GM18502 (cell line): ENCODE data around the gene INO80D.
"Not testable (repeated sequence)": the region's sequence is repeated elsewhere in the genome, so short reads cannot be mapped to it uniquely, and the experiment has no call there.

Experiments used
- ATAC-seq: cut with Tn5 transposase; IDR thresholded peaks from one replicate; pipeline ENCODE4 v1.9.1; 2021; ENCODE audit warnings: mild to moderate bottlenecking; ENCODE audit not compliant: unreplicated experiment, poor library complexity

Gene INO80D

DNA sequence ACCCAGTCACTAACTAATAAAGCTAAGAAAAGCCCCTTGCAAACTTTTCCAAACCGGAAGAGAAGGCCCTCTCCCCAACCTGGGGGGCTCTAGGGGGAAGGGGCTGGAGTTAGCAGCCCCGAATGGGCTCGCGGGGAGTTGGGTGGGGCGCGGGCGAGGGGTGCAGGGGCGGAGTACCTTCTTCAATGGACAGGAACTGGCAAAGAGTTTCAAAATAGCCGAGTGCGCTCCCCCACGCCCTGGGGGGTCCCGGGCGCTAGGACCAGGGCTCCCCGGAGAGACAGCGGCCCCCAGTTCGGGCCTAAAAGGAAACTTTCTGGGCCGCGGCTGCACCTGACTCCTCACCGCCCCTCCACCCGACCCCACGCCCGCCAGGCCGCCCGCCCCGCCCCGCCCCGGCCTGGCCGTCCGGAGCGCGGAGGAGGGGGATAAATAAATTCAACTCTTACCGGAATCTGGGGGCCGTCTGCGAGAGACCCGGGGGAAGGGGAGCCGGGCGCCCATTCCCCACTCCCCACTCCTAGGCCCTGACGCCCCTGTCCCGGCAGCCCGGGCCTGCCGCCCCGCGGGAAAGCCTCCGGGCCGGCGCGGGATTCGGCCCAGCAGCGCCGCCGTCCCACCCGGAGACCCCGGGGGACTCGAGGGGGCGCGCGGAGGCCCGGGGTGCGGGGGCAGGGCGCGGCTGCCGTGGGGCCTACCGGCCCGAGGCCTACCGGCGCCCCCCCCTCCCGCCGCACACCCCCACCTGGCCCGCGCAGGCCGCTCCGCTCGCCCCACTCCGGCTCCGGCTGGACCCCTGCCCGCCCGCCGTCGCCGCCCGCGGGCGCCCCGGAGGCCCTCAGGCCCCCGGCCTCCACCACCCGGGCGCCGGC is 868 bp downstream of the INO80D start:
- ATAC-seq: peak; percentile 23

- ATAC-seq: no peak
These were observed 1.5 kb downstream of the INO80D start for GRCh38 chr2:206084439-206084869.

- peak; percentile 24 for ATAC-seq
These were observed 2.2 kb downstream of the INO80D start for GRCh38 chr2:206083602-206084438.

DNA sequence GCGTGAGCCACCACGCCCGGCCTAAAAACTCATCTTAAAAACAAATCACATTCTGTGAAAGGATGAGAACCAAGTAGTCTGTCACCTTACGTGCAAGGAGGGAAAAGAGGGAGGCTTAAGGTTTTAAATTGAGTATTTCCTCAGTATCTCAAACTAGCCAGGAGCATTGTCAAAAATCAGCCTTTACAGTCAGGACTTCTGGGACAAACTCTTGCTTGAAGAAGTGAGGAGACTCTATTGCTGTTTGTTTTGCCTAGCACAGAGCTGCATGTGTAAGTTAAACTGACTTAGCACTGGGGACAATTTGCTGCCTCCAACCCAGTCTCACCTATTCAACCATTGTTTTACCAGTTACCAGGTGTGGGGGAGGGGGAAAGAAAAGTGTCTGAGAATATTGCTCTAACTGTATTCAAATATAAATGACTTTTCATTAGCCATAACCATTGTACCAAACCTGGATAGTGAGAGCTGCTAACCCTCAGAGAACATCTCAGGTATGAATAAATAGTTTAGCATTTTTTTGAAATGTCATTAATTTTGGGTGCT is 3.6 kb downstream of the INO80D start:
- no peak for ATAC-seq

- no peak for ATAC-seq
These were observed 5.0 kb downstream of the INO80D start for GRCh38 chr2:206080927-206081326.

DNA sequence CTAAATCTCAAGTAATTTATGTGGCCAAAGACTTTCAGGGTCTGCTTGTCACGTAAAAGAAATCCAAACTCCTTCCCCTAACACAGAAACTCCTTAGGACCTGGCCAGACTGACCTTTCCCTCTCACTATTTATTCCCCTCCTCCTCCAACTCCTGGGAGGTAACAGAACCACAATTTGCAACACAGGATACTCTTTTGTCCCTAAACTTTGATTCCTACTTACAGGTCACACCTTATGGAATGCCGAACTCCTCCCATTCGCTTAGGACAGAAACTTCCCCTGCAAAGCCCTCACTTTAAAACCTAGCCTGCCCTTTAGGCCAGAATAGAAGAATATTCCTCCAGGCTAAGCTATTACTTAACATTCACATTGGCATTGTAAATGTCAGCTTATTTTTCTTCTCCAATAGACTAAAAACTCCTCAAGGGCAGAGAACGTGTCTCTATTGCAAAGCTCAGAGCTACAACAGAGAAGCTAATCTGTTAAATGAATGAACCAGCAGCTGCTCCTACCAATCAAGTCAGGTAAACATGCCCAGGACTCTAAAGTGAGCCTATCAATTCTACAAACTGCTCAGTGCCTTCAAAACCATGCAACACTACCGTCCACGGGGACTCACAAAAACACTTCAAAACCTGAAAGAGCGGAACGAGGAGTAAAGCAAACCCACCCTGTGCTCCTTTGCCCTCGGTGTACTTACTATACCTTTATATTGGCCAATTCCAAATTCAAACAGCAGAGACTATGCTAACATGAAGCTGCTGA is 6.1 kb downstream of the INO80D start:
- no peak for ATAC-seq

GRCh38 chr2:206077879-206078278 is 8.1 kb downstream of the INO80D start:
- ATAC-seq: not testable (repeated sequence)

GRCh38 chr2:206075113-206075512 is 10.9 kb downstream of the INO80D start:
- ATAC-seq: no peak

DNA sequence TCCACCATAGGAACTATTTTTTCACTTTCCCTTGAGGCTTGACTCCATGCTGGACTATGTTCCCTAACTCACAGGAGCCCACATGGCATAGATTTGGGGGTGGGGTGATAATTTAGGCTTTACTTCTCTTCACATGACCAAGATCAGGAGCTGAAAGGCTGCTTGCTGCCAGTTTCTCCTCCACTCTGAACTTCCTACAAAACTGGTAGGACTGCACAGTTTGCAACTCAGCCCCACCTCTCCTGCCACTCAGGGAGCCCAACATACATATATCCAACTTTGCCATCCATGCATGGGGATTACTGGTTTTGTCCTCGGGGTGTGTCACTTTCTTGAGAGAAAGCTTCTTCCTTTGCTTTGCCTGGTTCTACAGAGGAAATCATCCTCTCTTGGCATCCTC is 14.2 kb downstream of the INO80D start:
- ATAC-seq: no peak

- no peak for ATAC-seq
These were observed 16.6 kb downstream of the INO80D start for GRCh38 chr2:206069417-206069816.

DNA sequence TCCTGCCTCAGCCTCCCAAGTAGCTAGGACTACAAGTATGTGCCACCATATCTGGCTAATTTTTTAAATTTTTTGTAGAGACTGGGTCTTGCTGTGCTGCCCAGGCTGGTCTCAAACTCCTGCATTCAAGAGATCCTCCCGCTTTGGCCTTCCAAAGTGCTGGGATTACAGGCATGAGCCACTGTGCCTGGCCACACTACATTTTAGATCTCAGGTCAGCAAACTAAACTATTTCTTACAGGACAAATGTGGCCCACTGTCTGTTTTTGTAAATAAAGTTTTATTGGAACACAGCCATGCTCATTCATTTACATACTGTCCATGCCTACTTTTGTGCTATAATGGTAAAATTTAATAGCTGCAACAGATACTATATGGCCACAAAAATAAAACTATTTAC is 17.8 kb downstream of the INO80D start:
- ATAC-seq: no peak

- ATAC-seq: no peak
These were observed 21.9 kb downstream of the INO80D start for GRCh38 chr2:206064077-206064476.

DNA sequence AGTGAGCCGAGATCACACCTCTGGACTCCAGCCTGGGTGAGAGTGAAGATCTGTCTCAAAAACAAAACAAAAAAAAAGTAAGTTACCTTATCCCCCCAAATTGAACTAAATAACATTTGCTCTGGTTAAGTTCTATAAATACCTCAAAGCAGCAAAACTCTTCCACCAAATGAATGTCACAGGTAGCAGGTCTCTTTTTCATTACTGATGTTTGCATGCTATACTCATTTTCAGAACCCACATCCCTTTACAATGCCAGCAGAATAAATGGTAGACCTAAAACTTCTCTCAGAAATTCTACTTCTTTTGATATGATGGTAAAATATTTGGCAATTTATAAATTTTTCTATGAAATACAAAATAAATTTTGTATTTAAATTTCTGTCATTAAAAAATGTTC is 22.3 kb downstream of the INO80D start:
- no peak for ATAC-seq

DNA sequence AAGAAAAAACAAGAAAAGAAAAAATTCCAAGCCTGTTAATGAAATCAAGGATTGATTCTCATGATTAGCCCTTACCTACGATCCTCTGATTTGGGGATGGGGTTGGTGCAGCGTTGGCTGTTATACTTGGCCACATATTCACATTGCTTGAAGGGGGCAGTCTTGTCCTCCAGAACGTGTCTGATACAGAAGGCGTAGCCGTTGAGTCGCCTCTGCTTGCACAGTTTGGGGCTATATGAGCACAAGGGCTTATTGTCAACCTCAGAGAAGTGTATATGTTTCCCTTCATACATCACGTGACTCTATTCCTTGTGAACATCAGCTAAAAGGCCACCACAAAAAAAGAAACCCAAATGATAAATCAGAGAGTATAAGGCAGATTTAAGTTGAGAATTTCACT is 23.2 kb downstream of the INO80D start:
- no peak for ATAC-seq

DNA sequence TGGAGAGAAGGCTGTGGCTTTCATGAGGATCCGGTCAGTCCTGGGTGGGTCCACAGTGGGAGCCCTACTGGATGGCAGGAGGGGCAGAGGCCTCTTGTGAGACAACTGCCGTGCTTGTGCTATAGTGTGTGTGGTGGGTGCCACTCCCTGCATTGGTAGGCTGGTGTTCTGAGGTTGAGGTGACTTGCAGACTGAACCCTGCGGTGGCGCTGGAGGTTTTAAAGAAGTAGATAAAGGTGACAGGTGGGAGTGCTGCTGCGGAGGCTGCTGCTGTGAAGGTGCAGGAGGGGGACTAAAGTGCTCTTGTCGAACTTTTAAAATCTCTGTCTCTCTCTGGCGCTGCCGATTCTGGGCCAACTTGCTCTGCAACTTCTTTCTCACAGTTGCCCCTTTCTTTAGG is 29.7 kb downstream of the INO80D start:
- no peak for ATAC-seq

DNA sequence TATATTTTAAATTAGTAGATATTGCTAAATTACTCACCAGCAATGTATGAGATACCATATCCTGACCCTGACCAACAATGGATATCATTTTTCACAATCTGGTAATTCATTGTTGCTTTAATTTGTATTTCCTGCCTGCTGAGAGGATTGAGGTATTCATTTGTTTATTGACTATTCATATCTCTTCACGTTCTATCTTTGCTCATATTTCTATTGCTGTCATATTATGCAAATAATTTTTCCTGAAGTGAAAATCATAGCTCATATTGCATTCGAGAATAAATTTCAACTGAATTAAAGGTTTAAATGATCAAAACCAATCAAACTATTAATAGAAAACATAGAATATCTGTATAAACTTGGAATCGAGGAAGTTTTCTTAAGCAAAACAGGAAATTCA is 31.0 kb downstream of the INO80D start:
- ATAC-seq: no peak

- no peak for ATAC-seq
These were observed 34.1 kb downstream of the INO80D start for GRCh38 chr2:206051912-206052311.

DNA sequence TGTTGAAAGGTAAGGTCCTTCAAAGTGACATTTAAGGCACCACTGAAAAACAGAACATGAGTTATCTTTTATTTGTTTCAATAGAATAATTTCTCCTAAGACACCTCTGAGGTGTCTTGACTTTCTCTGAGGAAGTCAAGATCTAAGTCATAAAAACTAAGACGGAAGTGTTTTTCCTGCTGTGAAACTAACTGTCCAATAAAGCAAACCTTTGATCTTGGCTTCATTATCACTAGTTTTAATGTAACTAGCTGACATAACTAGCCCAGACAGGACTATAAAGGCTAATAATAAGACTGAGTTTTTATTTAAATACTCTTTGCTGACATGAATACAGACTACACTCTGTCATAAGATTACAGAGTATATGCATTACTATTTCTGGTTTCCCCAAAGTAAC is 36.6 kb downstream of the INO80D start:
- no peak for ATAC-seq

GRCh38 chr2:206045251-206045650 is 40.7 kb downstream of the INO80D start:
- ATAC-seq: no peak

DNA sequence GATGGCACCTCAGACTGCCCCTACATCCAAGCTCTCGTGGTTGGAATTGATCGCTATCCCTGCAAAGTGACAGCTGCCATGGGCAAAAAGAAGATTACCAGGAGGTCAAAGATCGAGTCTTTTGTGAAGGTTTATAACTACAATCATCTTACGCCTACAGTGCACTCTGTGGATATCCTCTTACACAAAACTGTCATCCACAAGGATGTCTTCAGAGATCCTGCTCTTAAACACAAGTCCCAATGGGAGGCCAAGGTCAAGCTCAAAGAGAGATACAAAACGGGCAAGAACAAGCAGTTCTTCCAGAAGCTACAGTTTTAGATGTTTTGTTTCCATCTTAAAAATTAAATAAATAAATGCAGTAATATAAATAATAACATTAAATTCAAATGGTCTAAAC is 45.4 kb downstream of the INO80D start:
- no peak for ATAC-seq
